Epithelial cell of proximal tubule (primary cell): ENCODE results near the gene TPBGL. TPM values are rescaled to one million over a fixed set of nuclear protein-coding genes. Genes with fewer than 3 reads are reported as not detected.
"Not testable (repeated sequence)": the region's sequence is repeated elsewhere in the genome, so short reads cannot be mapped to it uniquely, and the experiment has no call there.

Experiments
- DNase-seq: peaks from one replicate; pipeline ENCODE4 v3.0.0-alpha.2; 2011; ENCODE audit warnings: low read depth
- H3K4me3 ChIP-seq: 2 replicates; pipeline ENCODE4 v1.5.1; 2011; ENCODE audit warnings: low read depth, mild to moderate bottlenecking, low read length
- CTCF ChIP-seq: conservative IDR thresholded peaks from 2 replicates; pipeline ENCODE4 v1.5.1; 2012; ENCODE audit warnings: low read depth, mild to moderate bottlenecking, low read length
- total RNA-seq: library from RNA; depleted of rRNA; stranded (reverse); fragments of >200 nt; gene quantifications from 2 replicates; pipeline ENCODE4 v1.2.3, GENCODE V29; 2015

Gene TPBGL
- total RNA-seq, 1 donor from 2014 or later = not detected

- DNase-seq = no peak
- peak; percentile 64 for TF ChIP-seq CTCF
Observed at GRCh38 chr11:75270896-75271418, 30.4 kb downstream of the TPBGL start.

GRCh38 chr11:75271730-75272129 is 31.2 kb downstream of the TPBGL start:
- TF ChIP-seq CTCF = no peak
- DNase-seq = no peak
- no peak overlapping the region for H3K4me3 ChIP-seq

More at GRCh38 chr11:75270896-75271418, 30.4 kb downstream of the TPBGL start:
- H3K4me3 ChIP-seq = no peak overlapping the region

GRCh38 chr11:75272391-75272790 is 31.8 kb downstream of the TPBGL start:
- TF ChIP-seq CTCF = no peak
- H3K4me3 ChIP-seq = no peak overlapping the region
- no peak for DNase-seq

GRCh38 chr11:75272821-75273301 is 32.3 kb downstream of the TPBGL start:
- DNase-seq = no peak
- no peak for TF ChIP-seq CTCF
- H3K4me3 ChIP-seq = no peak overlapping the region

- no peak for DNase-seq
- no peak for TF ChIP-seq CTCF
- H3K4me3 ChIP-seq = no peak overlapping the region
Observed at GRCh38 chr11:75273411-75274391, 33.1 kb downstream of the TPBGL start.

GRCh38 chr11:75274716-75275115 is 34.1 kb downstream of the TPBGL start:
- H3K4me3 ChIP-seq, DNase-seq: not testable (repeated sequence)

GRCh38 chr11:75275581-75275980 is 35.0 kb downstream of the TPBGL start:
- H3K4me3 ChIP-seq = no peak overlapping the region
- DNase-seq = no peak
- no peak for TF ChIP-seq CTCF
